Measurements from ENCODE around the gene ANTXR2.

Gene ANTXR2

GRCh38 chr4:80069108-80069836 lies 3.8 kb downstream of the ANTXR2 start:
- no peak for DNase-seq (ENCODE audit: low spot score)

- DNase-seq (ENCODE audit: low spot score), result no peak
These were observed 7.4 kb downstream of the ANTXR2 start for GRCh38 chr4:80065601-80066000.

GRCh38 chr4:80062527-80062926 lies 10.5 kb downstream of the ANTXR2 start:
- DNase-seq (ENCODE audit: low spot score), result no peak

- DNase-seq (ENCODE audit: low spot score), result no peak
These were observed 12.2 kb downstream of the ANTXR2 start for GRCh38 chr4:80060804-80061203.

GRCh38 chr4:80058740-80059139 lies 14.3 kb downstream of the ANTXR2 start:
- DNase-seq (ENCODE audit: low spot score), result no peak

GRCh38 chr4:80054375-80054774 lies 18.7 kb downstream of the ANTXR2 start:
- no peak for DNase-seq (ENCODE audit: low spot score)

- no peak for DNase-seq (ENCODE audit: low spot score)
These were observed 19.7 kb downstream of the ANTXR2 start for GRCh38 chr4:80053140-80053910.

GRCh38 chr4:80049813-80050534 lies 23.1 kb downstream of the ANTXR2 start:
- no peak for DNase-seq (ENCODE audit: low spot score)

GRCh38 chr4:80049402-80049801 lies 23.6 kb downstream of the ANTXR2 start:
- DNase-seq (ENCODE audit: low spot score), result no peak

GRCh38 chr4:80045786-80046185 lies 27.2 kb downstream of the ANTXR2 start:
- no peak for DNase-seq (ENCODE audit: low spot score)

- no peak for DNase-seq (ENCODE audit: low spot score)
These were observed 29.5 kb downstream of the ANTXR2 start for GRCh38 chr4:80043541-80043940.

- DNase-seq (ENCODE audit: low spot score), result no peak
These were observed 30.2 kb downstream of the ANTXR2 start for GRCh38 chr4:80042821-80043220.

- DNase-seq (ENCODE audit: low spot score), result no peak
These were observed 35.2 kb downstream of the ANTXR2 start for GRCh38 chr4:80037864-80038263.

- no peak for DNase-seq (ENCODE audit: low spot score)
These were observed 35.9 kb downstream of the ANTXR2 start for GRCh38 chr4:80036949-80037685.

- no peak for DNase-seq (ENCODE audit: low spot score)
These were observed 36.7 kb downstream of the ANTXR2 start for GRCh38 chr4:80036306-80036705.

GRCh38 chr4:80035336-80035735 lies 37.7 kb downstream of the ANTXR2 start:
- peak; percentile 3 for DNase-seq (ENCODE audit: low spot score)

GRCh38 chr4:80033581-80033980 lies 39.4 kb downstream of the ANTXR2 start:
- DNase-seq (ENCODE audit: low spot score), result no peak

- DNase-seq (ENCODE audit: low spot score), result no peak
These were observed 43.7 kb downstream of the ANTXR2 start for GRCh38 chr4:80029364-80029763.

- DNase-seq (ENCODE audit: low spot score), result no peak
These were observed 45.4 kb downstream of the ANTXR2 start for GRCh38 chr4:80027611-80028010.

- no peak for DNase-seq (ENCODE audit: low spot score)
These were observed 46.9 kb downstream of the ANTXR2 start for GRCh38 chr4:80026100-80026499.

GRCh38 chr4:80024335-80024734 lies 48.7 kb downstream of the ANTXR2 start:
- no peak for DNase-seq (ENCODE audit: low spot score)

- no peak for DNase-seq (ENCODE audit: low spot score)
These were observed 50.7 kb downstream of the ANTXR2 start for GRCh38 chr4:80022282-80022681.
